NCI-H524 treated with DMSO at 0.1 percent for 48 hours (cell line): Measurements from ENCODE around the gene CETP.
"Not testable (repeated sequence)": the region's sequence is repeated elsewhere in the genome, so short reads cannot be mapped to it uniquely, and the experiment has no call there.

Experiments
- DNase-seq: peaks from one replicate; lab custom pipeline; 2025; lab: John Stamatoyannopoulos, UW

CETP gene

DNA sequence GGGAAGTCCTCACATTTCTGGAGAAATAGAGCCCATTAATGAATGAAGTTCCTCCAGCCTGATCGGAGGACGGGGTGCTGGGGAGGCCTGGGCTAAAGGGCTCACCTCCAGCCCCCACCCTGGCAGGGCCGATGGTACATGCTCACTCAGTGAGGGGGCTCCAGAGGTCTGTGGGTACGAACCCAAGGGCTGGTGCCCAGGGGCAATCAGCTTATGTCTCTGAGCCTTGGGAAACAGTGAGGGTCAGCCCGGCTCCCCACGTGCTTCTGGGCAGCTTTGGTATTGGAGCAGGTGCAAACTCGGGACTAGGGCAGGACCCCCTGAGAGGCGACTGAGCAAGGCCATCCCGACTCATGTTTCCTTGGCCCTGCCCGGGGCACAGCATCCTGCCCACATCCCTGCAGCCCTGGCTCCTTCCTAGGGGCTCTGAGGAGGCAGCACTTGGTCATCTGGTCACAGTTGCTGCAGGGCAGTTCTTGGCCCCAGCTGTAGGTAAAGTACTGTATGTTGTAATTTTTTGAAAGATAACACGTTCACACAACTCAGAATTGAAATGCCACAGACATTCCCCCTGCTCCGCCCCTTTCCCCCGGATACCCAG lies 969 bp upstream of the CETP start:
- DNase-seq = no peak

DNA sequence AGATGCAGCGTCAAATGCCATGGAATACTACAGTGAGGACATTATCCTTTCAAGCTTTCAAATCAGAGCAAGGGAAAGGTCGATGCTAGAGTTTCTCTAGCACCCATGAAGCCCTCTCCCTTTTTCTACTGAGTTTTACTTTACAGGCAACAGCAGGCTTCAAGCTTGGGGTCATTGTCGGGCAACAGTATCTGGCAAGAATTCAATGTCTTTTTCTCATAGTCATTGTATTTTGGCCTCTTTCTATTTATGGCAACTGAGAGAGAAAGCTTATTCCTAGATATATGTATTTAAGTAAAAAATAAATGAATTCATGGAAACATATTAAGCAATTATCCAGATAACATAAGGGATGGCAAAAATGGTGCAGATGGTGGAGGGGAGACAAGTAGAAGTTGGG lies 364 bp upstream of the CETP start:
- no peak for DNase-seq

GRCh38 chr16:56964243-56965148 lies 2.7 kb downstream of the CETP start:
- DNase-seq = no peak

GRCh38 chr16:56965149-56966092 lies 3.7 kb downstream of the CETP start:
- DNase-seq = no peak

GRCh38 chr16:56966093-56966475 lies 4.3 kb downstream of the CETP start:
- no peak for DNase-seq

DNA sequence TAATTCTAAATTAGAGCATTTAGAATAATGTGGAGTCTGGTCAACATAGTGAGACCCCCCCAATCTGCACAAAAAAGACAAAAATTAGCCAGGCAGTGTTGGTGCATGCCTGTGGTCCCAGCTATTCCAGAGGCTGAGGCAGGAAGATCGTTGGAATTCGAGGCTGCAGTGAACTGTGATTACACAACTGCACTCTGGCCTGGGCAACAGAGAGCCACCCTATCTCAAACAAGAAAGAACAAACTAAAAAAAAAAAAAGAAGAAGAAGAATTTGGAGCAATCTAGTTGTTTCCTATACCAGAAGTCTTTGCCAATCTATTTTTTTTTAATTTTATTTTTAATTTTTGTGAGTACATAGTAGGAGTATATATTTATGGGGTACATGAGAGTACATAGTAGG lies 6.0 kb downstream of the CETP start:
- DNase-seq = no peak

GRCh38 chr16:56969769-56970168 lies 8.0 kb downstream of the CETP start:
- no peak for DNase-seq

GRCh38 chr16:56970934-56971767 lies 9.4 kb downstream of the CETP start:
- no peak for DNase-seq

- no peak for DNase-seq
Measured at GRCh38 chr16:56971768-56972043, 10.0 kb downstream of the CETP start.

GRCh38 chr16:56972403-56973293 lies 10.9 kb downstream of the CETP start:
- DNase-seq = no peak

DNA sequence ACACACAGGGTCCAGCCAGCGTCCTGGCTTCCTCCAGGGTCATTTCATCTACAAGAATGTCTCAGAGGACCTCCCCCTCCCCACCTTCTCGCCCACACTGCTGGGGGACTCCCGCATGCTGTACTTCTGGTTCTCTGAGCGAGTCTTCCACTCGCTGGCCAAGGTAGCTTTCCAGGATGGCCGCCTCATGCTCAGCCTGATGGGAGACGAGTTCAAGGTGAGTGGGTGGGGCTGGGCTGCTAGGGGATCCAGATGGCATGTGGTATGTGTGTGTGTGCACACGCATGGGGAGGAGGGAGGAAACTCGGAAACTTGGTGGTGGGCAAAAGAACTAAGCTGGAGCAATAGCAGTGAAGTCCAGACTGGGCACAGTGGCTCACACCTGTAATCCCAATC lies 11.5 kb downstream of the CETP start:
- DNase-seq = no peak

GRCh38 chr16:56973899-56974298 lies 12.1 kb downstream of the CETP start:
- not testable (repeated sequence) for DNase-seq

- DNase-seq = no peak
Measured at GRCh38 chr16:56974549-56975300, 13.0 kb downstream of the CETP start.

DNA sequence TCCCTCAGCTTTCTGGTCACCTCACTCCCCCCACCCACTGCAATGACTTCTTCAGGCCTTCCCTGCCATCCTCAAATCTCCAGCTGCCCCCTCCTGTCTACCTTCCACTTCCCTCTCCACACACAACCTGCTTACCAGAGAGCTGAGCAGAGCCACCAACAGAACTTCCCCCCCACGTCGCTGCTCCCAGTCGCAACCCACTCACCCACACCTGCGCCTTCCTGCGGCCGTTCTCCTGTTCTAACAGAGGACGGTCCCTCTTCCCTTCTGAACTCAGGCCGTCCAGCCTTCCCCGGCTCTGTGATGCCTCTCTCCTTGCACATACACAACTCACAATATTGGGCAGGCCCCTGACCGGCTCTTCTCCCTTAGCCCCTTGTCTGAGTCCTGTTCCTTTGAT lies 14.0 kb downstream of the CETP start:
- no peak for DNase-seq

DNA sequence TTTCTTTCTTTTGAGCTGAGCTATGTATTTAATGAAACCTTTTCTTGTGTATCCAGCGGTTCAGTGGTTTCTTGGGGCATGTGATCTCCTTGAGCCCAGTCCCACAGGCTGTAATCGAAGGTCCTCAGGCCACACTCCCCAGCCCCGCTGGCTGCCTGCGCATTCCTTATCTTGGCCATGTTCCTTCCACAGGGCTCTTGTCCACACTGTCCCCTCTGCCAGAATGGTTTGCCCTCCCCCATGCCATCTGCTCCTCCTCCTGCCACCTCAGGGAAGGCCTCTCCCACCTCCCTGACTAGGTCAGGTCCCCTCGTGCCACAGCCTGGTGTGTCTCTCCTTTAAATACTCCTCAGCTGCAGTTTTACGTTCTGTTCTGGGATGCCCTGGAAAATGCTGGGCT lies 15.5 kb downstream of the CETP start:
- no peak for DNase-seq

DNA sequence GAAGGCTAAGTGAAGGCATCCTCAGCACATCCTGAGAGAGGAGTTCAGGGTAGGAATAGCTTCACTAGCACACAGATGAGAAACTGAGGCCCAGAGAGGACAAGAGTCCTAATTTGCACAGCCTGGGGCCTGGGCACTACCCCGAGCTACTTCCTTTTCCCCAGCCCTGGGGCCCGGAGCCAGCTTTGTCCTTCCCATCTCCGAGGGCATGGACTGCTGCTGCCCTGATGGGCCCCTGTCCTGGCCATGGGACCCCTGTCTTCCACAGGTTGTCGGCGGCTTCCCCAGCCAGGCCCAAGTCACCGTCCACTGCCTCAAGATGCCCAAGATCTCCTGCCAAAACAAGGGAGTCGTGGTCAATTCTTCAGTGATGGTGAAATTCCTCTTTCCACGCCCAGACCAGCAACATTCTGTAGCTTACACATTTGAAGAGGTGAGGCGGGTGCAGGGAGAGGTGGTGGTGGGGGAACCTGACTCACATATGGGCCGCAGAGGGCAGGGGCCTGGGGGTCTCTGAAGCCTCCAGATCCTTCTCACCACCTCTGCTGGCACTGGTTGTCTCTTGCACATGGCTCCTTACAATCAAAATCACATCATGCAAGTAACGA lies 16.2 kb downstream of the CETP start:
- DNase-seq = no peak

DNA sequence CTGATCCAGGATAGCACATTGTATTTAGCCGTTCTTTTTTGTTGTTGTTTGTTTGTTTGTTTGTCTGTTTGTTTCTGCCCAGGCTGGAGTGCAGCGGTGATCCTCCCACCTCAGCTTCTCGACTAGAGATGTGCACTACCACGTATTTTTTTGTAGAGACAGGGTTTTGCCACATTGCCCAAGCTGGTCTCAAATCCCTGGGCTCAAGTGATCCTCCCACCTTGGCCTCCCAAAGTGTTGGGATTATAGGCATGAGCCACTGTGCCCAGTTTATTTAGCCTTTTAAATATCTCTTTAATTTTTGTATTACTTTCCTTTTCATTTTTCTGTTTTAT lies 18.4 kb downstream of the CETP start:
- no peak for DNase-seq

DNA sequence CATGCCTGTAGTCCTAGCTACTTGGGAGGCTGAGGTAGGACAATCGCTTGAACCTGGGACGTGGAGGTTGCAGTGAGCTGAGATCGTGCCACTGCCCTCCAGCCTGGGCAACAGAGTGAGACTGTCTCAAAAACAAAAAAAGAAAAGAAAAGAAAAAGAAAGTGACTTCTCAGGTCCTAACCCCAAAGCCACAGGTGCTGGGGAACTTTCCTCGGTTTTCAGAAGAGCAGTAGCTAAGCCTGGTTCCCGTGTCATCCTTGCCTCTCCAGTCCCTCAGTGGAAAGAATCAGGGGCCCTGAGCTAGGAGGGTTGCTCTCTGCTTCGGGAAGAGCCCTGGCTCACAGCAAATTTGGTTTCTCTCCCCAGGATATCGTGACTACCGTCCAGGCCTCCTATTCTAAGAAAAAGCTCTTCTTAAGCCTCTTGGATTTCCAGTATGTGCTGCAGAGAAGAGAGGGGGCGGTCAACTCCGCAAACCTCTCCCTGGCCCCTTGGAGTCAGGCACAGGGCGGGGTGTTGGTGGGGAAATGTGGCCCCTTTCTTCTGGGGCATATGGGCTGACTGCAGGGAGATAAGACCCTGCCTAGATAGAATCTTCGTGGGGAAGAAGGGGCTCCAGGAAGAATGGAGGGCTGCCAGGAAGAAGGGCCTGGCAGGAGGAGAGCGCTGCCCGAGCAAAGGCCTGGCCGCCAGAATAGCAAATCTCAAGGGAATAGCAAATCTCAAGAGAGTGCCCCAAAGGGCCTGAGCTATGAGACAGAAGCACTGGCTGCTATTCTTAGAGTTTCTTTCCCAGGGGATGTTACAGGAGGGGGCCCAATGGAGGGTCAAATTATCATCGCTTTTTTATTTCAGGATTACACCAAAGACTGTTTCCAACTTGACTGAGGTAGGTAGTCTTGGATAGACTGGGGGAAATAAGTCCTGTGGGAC lies 19.3 kb downstream of the CETP start:
- no peak for DNase-seq
